ENCODE measurements around the gene PITPNC1. TPM values are rescaled to one million over a fixed set of nuclear protein-coding genes. Genes with fewer than 3 reads are reported as not detected.

PITPNC1 gene
- total and polyA plus RNA-seq, 2 of the 13 experiments (the other 11 are each of a cell fraction or from before 2014, with no cell fraction given) = 4.1 to 5.7 TPM

- TF ChIP-seq MXD1 (CRISPR knock-in tag; IDR thresholded peaks at IDR 0.05) (no peak), ZNF260 (CRISPR knock-in tag; IDR thresholded peaks at IDR 0.05; ENCODE audit: borderline replicate concordance, low read depth) (no peak), GLMP (CRISPR knock-in tag; IDR thresholded peaks at IDR 0.05; ENCODE audit: borderline replicate concordance) (no peak), PLRG1 (conservative IDR thresholded peaks at IDR 0.05) (no peak), ZNF619 (CRISPR knock-in tag; IDR thresholded peaks at IDR 0.05) (no peak), SIX1 (CRISPR knock-in tag; IDR thresholded peaks at IDR 0.05; ENCODE audit: borderline replicate concordance) (no peak), ZNF354B (CRISPR knock-in tag; IDR thresholded peaks at IDR 0.05) (no peak), MXI1 (IDR thresholded peaks at IDR 0.05; ENCODE audit: borderline replicate concordance, low read depth, low read length) (no peak), ZNF10 (CRISPR knock-in tag; IDR thresholded peaks at IDR 0.05; ENCODE audit: borderline replicate concordance, low read depth) (no peak), EZH2 (conservative IDR thresholded peaks at IDR 0.05; ENCODE audit: low read depth, low read length) (no peak), ELF3 (CRISPR knock-in tag; IDR thresholded peaks at IDR 0.05) (no peak), ZNF24 (IDR thresholded peaks at IDR 0.05) (no peak), ZNF136 (CRISPR knock-in tag; IDR thresholded peaks at IDR 0.05; ENCODE audit: low read depth) (no peak)
Observed at GRCh38 chr17:67372751-67373150, 4.3 kb upstream of the PITPNC1 start (continued).
